GM12872 (cell line): ENCODE data around the gene BTAF1.

Source experiments
- TF ChIP-seq, protein P1 (sequence below): IDR thresholded peaks from 3 replicates; pipeline ENCODE4 v1.5.1; 2011; ENCODE audit warnings: low read depth, mild to moderate bottlenecking, low read length, moderate library complexity; ENCODE audit not compliant: insufficient read depth

Gene BTAF1

DNA sequence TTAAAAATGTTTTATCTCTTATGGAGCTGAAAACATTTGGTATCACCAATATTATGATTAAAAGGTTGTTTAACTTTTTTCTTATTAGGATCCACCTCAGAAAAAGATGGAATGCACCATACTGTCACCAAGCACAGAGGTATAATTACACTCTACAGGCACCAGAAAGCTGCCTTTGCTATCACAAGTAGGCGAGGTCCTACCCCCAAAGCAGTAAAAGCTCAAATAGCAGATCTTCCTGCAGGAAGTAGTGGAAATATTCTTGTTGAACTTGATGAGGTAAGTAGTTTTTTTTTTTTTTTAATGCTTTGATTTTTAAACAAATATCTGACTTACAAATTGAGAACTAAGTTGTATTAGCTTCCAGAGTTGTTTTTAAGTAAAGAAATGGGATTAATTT is 68.5 kb downstream of the BTAF1 start:
- TF ChIP-seq, protein P1, sequence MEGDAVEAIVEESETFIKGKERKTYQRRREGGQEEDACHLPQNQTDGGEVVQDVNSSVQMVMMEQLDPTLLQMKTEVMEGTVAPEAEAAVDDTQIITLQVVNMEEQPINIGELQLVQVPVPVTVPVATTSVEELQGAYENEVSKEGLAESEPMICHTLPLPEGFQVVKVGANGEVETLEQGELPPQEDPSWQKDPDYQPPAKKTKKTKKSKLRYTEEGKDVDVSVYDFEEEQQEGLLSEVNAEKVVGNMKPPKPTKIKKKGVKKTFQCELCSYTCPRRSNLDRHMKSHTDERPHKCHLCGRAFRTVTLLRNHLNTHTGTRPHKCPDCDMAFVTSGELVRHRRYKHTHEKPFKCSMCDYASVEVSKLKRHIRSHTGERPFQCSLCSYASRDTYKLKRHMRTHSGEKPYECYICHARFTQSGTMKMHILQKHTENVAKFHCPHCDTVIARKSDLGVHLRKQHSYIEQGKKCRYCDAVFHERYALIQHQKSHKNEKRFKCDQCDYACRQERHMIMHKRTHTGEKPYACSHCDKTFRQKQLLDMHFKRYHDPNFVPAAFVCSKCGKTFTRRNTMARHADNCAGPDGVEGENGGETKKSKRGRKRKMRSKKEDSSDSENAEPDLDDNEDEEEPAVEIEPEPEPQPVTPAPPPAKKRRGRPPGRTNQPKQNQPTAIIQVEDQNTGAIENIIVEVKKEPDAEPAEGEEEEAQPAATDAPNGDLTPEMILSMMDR = no peak

DNA sequence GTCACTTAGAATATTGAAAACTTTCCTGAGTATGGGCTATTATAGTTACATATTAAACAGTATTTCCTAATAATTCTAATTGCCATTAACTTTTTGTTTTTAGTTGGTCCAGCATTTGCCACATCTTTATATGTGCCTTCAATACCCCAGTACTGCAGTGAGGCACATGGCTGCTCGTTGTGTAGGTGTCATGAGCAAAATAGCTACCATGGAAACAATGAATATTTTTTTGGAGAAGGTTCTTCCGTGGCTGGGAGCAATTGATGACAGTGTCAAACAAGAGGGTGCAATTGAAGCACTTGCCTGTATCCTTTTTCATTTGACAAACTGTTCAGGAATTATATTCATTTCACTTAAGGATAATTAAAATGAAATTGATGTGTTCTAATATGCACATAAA is 72.7 kb downstream of the BTAF1 start:
- TF ChIP-seq, protein P1 = no peak

DNA sequence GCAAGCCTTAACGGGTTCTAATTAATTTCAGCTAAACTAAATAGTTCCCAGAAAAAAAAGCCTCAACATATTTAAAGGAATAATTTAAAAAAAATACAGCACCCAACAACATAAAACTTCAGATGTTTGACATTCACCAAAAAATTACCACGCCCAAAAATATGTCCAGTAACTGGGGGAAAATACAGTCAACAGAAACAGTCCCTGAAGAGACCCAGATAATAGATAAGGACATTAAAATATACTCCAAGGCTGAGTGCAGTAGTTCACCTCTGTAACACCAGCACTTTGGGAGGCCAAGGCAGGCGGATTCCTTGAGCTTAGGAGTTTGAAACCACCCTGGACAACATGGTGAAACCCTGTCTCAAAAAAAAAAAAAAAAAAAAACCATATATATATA is 78.0 kb downstream of the BTAF1 start:
- TF ChIP-seq, protein P1 = no peak

GRCh38 chr10:92001995-92002394 is 78.4 kb downstream of the BTAF1 start:
- TF ChIP-seq, protein P1 = no peak

GRCh38 chr10:92003258-92003657 is 79.7 kb downstream of the BTAF1 start:
- TF ChIP-seq, protein P1 = no peak

- TF ChIP-seq, protein P1 = no peak
These were observed 82.4 kb downstream of the BTAF1 start for GRCh38 chr10:92005978-92006377.

DNA sequence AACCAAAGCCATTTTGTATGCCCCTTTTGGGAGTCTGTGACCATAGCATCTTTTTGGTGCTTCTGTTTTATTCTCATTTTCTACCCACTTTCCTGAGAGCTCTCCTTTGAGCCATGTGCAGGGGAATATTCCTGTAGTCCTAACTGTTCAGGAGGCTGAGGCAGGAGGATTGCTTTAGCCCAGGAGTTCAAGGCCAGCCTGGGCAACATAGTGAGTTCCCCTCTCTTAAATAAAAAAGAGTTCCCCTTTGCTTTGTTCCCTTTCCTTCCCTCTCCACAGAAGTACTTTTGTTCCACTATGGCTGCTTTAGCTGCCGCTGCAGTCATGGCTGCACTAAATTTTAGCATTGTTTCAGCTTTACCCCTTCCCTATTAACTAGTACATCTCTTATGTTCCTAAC is 85.9 kb downstream of the BTAF1 start:
- TF ChIP-seq, protein P1 = no peak
